ENCODE data around the gene SPEF2. TPM values are rescaled to one million over a fixed set of nuclear protein-coding genes. Genes with fewer than 3 reads are reported as not detected.
A peak's percentile ranks its signal among the peaks of the same experiment; 100 is the strongest.

SPEF2 gene
- total RNA-seq, 1 experiment from 2014 or later = 0.15 TPM

- no peak overlapping the region for H3K4me3 Mint-ChIP-seq
- H3K27ac Mint-ChIP-seq = no peak overlapping the region
- no peak for TF ChIP-seq E2F1 (CRISPR knock-in tag; IDR thresholded peaks at IDR 0.05)
- TF ChIP-seq IRF1 (CRISPR knock-in tag; IDR thresholded peaks at IDR 0.05) = no peak
- TF ChIP-seq FOXP1 (CRISPR knock-in tag; IDR thresholded peaks at IDR 0.05; ENCODE audit: borderline replicate concordance) = no peak
- TF ChIP-seq CTCF (IDR thresholded peaks at IDR 0.05) = 0 out of 2 replicates have a peak, but pooled peaks have one; percentile 10
- no peak for TF ChIP-seq ESRRA (CRISPR knock-in tag; IDR thresholded peaks at IDR 0.05; ENCODE audit: borderline replicate concordance)
- no peak for TF ChIP-seq JUN (CRISPR knock-in tag; IDR thresholded peaks at IDR 0.05)
- TF ChIP-seq CREM (CRISPR knock-in tag; IDR thresholded peaks at IDR 0.05) = no peak
- peak; percentile 98 for ATAC-seq
- POLR2A ChIA-PET = no interaction called here
- H3K36me3 Mint-ChIP-seq = no peaks in the 10 kb centered on the region
- H3K4me1 Mint-ChIP-seq = no peaks in the 10 kb centered on the region
- peak; percentile 30 for DNase-seq (ENCODE audit: low spot score)
- CTCF ChIA-PET = no interaction called here
- H3K27me3 Mint-ChIP-seq (ENCODE audit: low read depth) = no peaks in the 10 kb centered on the region; the same call in 1 of the 2 replicates
- no peaks in the 10 kb centered on the region for H3K9me3 Mint-ChIP-seq
Observed at GRCh38 chr5:35815089-35815936, 197.7 kb downstream of the SPEF2 start.

- CTCF ChIA-PET = no interaction called here
- TF ChIP-seq OVOL2 (CRISPR knock-in tag; IDR thresholded peaks at IDR 0.05; ENCODE audit: borderline replicate concordance) = no peak
- no peak for TF ChIP-seq CBFB (CRISPR knock-in tag; IDR thresholded peaks at IDR 0.05; ENCODE audit: low read depth)
- TF ChIP-seq TCF7 (CRISPR knock-in tag; IDR thresholded peaks at IDR 0.05; ENCODE audit: low read depth) = no peak
- TF ChIP-seq JUN (CRISPR knock-in tag; IDR thresholded peaks at IDR 0.05) = no peak
- TF ChIP-seq FOXP4 (CRISPR knock-in tag; IDR thresholded peaks at IDR 0.05) = no peak
- no peak for TF ChIP-seq TP53 (CRISPR knock-in tag; IDR thresholded peaks at IDR 0.05)
- TF ChIP-seq ETV6 (CRISPR knock-in tag; IDR thresholded peaks at IDR 0.05) = no peak
- TF ChIP-seq E2F4 (CRISPR knock-in tag; IDR thresholded peaks at IDR 0.05; ENCODE audit: borderline replicate concordance, low read depth) = no peak
- TF ChIP-seq TEAD1 (CRISPR knock-in tag; IDR thresholded peaks at IDR 0.05) = no peak
- TF ChIP-seq ATF6 (CRISPR knock-in tag; IDR thresholded peaks at IDR 0.05) = no peak
- no peak for TF ChIP-seq CREM (CRISPR knock-in tag; IDR thresholded peaks at IDR 0.05)
- Mint-ChIP-seq H3K4me3 (no peak overlapping the region), H3K27ac (no peak overlapping the region), H3K36me3 (no peaks in the 10 kb centered on the region), H3K4me1 (no peaks in the 10 kb centered on the region), H3K9me3 (no peaks in the 10 kb centered on the region), H3K27me3 (ENCODE audit: low read depth) (no peaks in the 10 kb centered on the region)
- no peak for DNase-seq (ENCODE audit: low spot score)
- no peak for ATAC-seq
- POLR2A ChIA-PET = no interaction called here
Observed at GRCh38 chr5:35816881-35817521, 199.3 kb downstream of the SPEF2 start.
